Neural cell (in vitro differentiated cells): ENCODE measurements around the gene NPFF.

ENCODE experiments used
- EP300 ChIP-seq: fragments of 450-650 bp; conservative IDR thresholded peaks from 2 replicates; pipeline ENCODE4 v1.6.1; 2014; ENCODE audit warnings: antibody characterized with exemption, mild to moderate bottlenecking, moderate library complexity; ENCODE audit not compliant: poor library complexity, severe bottlenecking
- EZH2 ChIP-seq: fragments of 200-600, 300-800 bp; shearing (Covaris generic), sonication (generic); IDR thresholded peaks from 2 replicates; pipeline ENCODE4 v1.6.1; 2014; ENCODE audit warnings: antibody characterized with exemption, low read length, borderline replicate concordance, mild to moderate bottlenecking; ENCODE audit not compliant: insufficient read depth, poor library complexity, severe bottlenecking
- MXI1 ChIP-seq: fragments of 450-650 bp; conservative IDR thresholded peaks from 2 replicates; pipeline ENCODE4 v1.6.1; 2014; ENCODE audit warnings: antibody characterized with exemption, mild to moderate bottlenecking; ENCODE audit not compliant: poor library complexity, severe bottlenecking
- TAF1 ChIP-seq: IDR thresholded peaks from 2 replicates; pipeline ENCODE4 v1.6.1; 2012; ENCODE audit warnings: low read depth
- TF ChIP-seq, protein P1 (sequence below): fragments of 450-650 bp; IDR thresholded peaks from 2 replicates; pipeline ENCODE4 v1.5.1; 2014; ENCODE audit warnings: antibody characterized with exemption, mild to moderate bottlenecking, moderate library complexity; ENCODE audit not compliant: poor library complexity, severe bottlenecking

DNA sequence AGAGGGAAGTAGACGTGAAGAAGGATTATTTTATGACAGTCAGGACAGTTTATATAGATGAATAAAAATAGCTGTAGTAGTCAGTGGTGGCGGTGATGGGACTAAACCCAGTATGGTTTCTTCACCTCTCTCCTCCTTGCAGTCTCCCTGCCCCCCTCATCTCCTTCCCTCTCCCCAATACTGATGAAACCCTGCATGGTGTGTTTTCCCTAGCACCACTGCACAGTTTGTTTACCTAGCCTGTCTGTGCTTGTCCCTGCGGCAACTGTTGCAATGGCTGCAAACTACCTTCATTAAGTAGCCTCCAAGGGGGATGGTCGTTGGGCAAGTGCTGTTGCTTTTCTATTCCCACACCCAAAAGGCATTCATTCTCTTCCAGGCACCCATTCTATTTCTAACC, 40.6 kb downstream of the NPFF start:
- TF ChIP-seq, protein P1, sequence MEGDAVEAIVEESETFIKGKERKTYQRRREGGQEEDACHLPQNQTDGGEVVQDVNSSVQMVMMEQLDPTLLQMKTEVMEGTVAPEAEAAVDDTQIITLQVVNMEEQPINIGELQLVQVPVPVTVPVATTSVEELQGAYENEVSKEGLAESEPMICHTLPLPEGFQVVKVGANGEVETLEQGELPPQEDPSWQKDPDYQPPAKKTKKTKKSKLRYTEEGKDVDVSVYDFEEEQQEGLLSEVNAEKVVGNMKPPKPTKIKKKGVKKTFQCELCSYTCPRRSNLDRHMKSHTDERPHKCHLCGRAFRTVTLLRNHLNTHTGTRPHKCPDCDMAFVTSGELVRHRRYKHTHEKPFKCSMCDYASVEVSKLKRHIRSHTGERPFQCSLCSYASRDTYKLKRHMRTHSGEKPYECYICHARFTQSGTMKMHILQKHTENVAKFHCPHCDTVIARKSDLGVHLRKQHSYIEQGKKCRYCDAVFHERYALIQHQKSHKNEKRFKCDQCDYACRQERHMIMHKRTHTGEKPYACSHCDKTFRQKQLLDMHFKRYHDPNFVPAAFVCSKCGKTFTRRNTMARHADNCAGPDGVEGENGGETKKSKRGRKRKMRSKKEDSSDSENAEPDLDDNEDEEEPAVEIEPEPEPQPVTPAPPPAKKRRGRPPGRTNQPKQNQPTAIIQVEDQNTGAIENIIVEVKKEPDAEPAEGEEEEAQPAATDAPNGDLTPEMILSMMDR: no peak
- TF ChIP-seq MXI1: no peak
- TF ChIP-seq EZH2: no peak
- no peak for TF ChIP-seq TAF1
- TF ChIP-seq EP300: no peak
